GM18868 (cell line): Measurements from ENCODE around the gene RERE.
"Not testable (repeated sequence)": the region's sequence is repeated elsewhere in the genome, so short reads cannot be mapped to it uniquely, and the experiment has no call there.

Experiments used
- ATAC-seq: cut with Tn5 transposase; IDR thresholded peaks from one replicate; pipeline ENCODE4 v1.9.1; 2021; ENCODE audit warnings: mild to moderate bottlenecking, moderate library complexity; ENCODE audit not compliant: unreplicated experiment

The RERE gene

GRCh38 chr1:8695442-8695841 is 122.0 kb downstream of the RERE start:
- not testable (repeated sequence) for ATAC-seq

- no peak for ATAC-seq
Measured at GRCh38 chr1:8693107-8693506, 124.3 kb downstream of the RERE start.

GRCh38 chr1:8691662-8692061 is 125.8 kb downstream of the RERE start:
- no peak for ATAC-seq

GRCh38 chr1:8690253-8690525 is 127.3 kb downstream of the RERE start:
- no peak for ATAC-seq

- ATAC-seq, result no peak
Measured at GRCh38 chr1:8689431-8690252, 127.8 kb downstream of the RERE start.

GRCh38 chr1:8687538-8687937 is 129.9 kb downstream of the RERE start:
- no peak for ATAC-seq

- peak; percentile 67 for ATAC-seq
Measured at GRCh38 chr1:8687039-8687438, 130.4 kb downstream of the RERE start.

- ATAC-seq, result no peak
Measured at GRCh38 chr1:8685463-8685862, 132.0 kb downstream of the RERE start.

- ATAC-seq, result no peak
Measured at GRCh38 chr1:8684590-8684989, 132.8 kb downstream of the RERE start.

GRCh38 chr1:8682573-8682972 is 134.9 kb downstream of the RERE start:
- no peak for ATAC-seq

GRCh38 chr1:8681911-8682310 is 135.5 kb downstream of the RERE start:
- no peak for ATAC-seq

- ATAC-seq, result no peak
Measured at GRCh38 chr1:8680664-8681650, 136.5 kb downstream of the RERE start.

- no peak for ATAC-seq
Measured at GRCh38 chr1:8679929-8680663, 137.3 kb downstream of the RERE start.

- no peak for ATAC-seq
Measured at GRCh38 chr1:8679395-8679800, 138.0 kb downstream of the RERE start.

GRCh38 chr1:8678673-8679394 is 138.6 kb downstream of the RERE start:
- no peak for ATAC-seq

GRCh38 chr1:8677782-8678181 is 139.7 kb downstream of the RERE start:
- no peak for ATAC-seq

- no peak for ATAC-seq
Measured at GRCh38 chr1:8676813-8677212, 140.6 kb downstream of the RERE start.

- no peak for ATAC-seq
Measured at GRCh38 chr1:8676072-8676471, 141.4 kb downstream of the RERE start.

- ATAC-seq, result no peak
Measured at GRCh38 chr1:8674912-8675311, 142.5 kb downstream of the RERE start.

GRCh38 chr1:8674481-8674880 is 143.0 kb downstream of the RERE start:
- no peak for ATAC-seq
